GM19328 (cell line): ENCODE results near the gene HOOK1.
"Not testable (repeated sequence)": the region's sequence is repeated elsewhere in the genome, so short reads cannot be mapped to it uniquely, and the experiment has no call there.

Source experiments
- ATAC-seq: cut with Tn5 transposase; IDR thresholded peaks from one replicate; pipeline ENCODE4 v1.9.1; 2021; ENCODE audit warnings: mild to moderate bottlenecking, moderate library complexity; ENCODE audit not compliant: unreplicated experiment

HOOK1 gene

GRCh38 chr1:59819566-59820438, 5.1 kb downstream of the HOOK1 start:
- ATAC-seq: no peak

DNA sequence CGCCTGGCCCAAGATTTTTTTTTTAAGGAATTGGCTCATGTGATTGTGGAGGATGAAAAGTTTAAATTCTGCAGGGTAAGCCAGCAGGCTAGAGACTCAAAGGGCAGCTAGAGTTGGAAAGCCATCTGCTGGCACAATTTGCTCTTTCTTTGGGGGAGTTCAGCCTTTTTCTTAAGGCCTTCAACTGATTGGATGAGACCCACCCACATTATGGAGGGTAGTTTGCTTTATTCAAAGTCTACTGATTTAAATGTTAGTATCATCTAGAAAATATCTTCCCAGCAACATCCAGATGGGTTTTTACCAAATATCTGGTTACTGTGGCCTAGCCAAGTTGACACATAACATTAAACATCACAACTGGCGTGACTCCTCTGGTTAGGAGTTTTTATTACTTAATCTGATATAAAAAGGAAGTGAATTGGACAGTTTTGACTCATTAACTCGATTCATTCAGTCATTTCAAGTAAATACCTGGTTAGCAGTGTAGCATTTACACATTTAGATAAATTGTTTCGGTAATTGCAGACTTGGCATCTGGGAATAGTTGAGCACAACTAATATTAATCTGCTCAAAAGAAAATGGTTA, 12.4 kb downstream of the HOOK1 start:
- ATAC-seq: no peak

DNA sequence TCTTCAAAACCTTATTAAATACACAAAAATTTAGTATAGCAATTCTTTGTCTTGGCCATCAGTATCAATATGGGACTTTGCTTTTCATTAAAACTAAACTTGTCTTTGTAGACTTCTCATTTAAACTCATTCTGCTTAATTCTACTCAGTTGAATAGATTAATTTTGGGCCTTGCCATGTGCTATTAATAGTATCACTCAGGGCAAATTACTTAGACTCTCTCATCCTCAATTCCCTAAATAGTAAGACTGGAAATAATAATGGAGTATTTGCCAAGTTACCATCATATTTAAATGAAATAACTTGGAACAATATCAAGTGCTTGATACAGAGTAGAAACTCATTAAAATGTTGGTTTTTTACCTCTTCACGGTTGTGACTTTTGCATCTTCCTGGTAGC, 13.4 kb downstream of the HOOK1 start:
- ATAC-seq: no peak

GRCh38 chr1:59831529-59831928, 16.8 kb downstream of the HOOK1 start:
- no peak for ATAC-seq

DNA sequence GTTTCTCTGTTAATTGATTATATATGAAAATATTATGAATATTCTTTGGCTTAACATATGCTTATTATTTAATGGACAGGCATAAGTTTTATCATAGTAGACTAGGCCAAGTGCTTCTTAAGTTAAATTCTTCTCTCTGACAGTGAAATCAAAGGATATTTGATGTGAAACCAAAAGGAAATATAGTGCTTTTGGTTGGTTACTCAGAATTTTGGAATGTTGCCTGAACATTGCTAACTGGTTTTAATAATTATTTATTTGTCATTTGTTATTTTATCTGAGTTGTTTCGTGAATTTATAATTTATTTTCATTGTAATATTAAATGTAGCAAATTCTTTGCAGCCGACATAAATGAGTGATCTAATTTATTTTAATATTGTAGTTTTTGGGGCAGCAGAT, 18.3 kb downstream of the HOOK1 start:
- ATAC-seq: no peak

DNA sequence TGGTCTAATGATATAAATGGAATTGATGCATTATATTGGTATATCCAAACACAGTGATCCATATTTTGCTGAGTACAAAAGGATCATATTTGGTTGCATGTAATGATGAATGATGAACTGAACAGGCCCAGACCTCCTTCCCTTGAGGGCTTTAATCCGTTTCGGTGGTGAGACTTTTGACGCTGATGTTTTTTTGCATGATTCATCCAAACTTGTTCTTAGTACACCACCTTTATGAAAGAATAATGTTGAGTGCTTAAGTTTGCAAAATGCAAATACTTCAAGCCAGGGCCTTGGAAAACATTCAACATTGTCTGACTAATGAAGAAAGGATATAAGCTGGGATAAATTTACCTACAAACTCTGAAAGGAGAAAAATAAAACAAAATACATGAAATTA, 19.2 kb downstream of the HOOK1 start:
- no peak for ATAC-seq

DNA sequence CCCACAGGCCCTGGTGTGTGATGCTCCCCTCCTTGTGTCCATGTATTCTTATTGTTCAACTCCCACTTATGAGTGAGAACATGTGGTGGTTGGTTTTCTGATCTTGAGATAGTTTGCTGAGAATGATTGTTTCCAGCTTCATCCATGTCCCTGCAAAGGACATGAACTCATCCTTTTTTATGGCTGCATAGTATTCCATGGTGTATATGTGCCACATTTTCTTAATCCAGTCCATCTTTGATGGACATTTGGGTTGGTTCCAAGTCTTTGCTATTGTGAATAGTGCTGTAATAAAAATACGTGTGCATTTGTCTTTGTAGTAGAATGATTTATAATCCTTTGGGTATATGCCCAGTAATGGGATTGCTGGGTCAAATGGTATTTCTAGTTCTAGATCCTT, 23.1 kb downstream of the HOOK1 start:
- not testable (repeated sequence) for ATAC-seq

DNA sequence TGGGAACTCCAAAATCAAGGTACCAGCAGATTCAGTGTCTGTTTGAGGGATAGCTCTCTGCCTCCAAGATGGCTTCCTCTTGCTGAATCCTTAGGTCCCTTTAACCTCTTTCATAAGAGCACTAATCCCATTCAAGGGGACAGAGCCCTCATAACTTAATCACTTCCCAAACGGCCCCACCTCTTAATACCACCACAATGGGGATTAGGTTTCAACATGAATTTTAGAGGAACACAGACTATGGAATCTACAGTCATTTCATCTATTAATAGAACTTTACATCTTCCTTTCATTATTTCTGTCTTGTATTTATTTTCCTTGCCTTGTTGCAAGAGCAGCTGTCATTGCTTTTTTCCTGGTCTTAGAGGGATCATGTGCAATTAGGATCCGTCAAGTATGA, 30.3 kb downstream of the HOOK1 start:
- ATAC-seq: no peak

GRCh38 chr1:59846209-59846894, 31.6 kb downstream of the HOOK1 start:
- no peak for ATAC-seq

DNA sequence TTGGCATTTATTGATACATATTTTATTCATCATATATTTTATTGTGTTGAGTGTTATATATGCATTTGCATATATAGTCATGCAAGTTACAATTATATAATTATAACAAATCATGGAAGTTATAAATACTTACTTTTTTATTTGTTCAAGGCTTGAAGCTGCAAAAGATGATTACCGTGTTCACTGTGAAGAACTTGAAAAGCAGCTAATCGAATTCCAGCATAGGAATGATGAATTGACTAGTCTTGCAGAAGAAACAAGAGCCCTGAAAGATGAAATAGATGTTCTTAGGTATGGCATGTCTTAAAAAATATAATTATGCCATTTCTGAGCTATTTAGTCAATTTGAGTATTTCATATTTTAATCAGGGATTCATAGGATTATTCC, 32.1 kb downstream of the HOOK1 start:
- no peak for ATAC-seq

GRCh38 chr1:59852117-59852516, 37.4 kb downstream of the HOOK1 start:
- no peak for ATAC-seq

GRCh38 chr1:59855297-59855696, 40.5 kb downstream of the HOOK1 start:
- ATAC-seq: not testable (repeated sequence)

GRCh38 chr1:59856725-59857338, 42.1 kb downstream of the HOOK1 start:
- ATAC-seq: no peak

DNA sequence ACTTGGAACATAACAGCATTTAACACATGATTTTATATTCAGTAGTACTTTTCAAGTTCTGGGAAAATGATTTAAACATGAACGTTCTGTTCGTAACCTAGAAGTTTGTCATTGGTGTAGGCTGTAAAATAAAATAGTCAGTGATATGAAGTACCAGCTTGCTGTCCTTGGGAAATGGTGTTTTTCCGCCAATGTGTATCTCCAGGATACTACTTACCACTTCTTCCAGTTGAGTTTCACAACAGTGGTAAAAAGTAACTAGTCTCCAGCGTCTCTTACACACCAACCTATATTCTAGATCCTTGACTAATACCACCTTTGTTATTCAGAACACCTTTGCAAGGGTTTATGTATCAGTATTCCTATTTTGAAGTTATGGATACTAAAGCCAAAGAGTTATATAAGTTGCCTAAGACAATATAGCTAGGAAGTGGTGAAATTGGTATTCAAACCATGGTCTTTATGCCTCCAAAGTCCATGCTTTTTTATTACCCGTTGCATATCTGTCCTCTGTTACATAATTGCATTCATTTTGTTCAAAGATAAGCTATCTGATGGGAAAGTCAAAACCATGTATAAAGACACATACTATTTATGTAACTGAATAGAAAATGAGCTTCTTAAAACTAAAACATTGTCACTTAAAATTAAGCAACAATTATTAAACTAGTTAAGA, 43.1 kb downstream of the HOOK1 start:
- no peak for ATAC-seq

DNA sequence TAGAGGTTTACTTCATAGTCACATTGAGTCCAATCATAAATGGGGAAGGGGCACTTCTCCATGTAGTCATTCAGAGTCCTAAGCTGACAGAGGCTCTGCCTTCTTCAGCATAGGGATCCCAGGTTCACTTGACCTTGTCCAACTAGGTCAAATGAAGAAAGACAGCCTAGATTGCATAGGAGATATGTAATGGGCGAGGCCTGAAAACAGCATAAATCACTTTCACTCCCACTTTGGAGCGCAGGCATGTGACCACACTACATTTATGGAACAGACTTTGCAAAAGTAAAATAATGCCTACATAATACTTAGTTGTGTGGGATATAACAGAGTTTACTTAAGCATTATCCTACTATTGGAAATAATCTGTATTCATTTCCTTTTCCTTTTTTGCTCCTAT, 51.7 kb downstream of the HOOK1 start:
- no peak for ATAC-seq

- ATAC-seq: no peak
Measured at GRCh38 chr1:59871746-59872145, 57.0 kb downstream of the HOOK1 start.

GRCh38 chr1:59877108-59877682, 62.4 kb downstream of the HOOK1 start:
- ATAC-seq: no peak

DNA sequence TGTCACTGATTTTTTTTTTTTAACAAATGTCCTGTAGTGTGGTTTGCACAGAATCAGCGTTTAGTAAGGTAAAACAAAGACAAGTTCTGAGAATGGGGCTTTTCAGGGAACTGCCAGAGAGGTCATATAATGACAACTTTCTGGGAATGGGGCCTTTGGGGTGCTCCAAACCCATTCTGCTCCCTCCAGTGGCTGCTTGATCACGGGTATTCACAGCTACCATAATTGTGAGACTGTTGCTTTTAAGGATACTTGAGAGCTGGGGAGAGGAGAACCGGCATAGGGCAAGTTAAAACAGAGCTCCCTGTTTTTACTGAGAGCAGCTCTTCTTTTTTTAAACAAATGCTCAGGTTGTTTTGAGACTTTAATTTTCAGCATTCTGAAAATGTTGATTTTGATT, 63.6 kb downstream of the HOOK1 start:
- ATAC-seq: no peak

DNA sequence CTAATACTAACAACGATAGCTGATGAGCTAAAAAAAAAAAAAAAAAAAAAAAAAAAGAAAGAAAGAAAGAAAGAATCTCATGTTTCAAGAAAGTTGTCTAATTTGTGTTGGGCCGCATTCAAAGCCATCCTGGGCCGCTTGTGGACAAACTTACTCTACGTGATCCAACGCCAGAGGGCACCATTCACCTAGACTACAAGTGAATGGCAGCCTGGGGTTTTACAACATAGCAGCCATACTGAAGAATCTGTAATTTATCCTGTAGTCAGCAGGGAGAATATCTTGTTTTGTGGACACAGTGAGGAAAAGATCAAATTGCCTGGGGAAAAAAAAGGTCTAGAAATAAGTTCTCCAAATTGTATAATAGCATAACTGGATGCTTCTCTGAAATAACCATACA, 64.8 kb downstream of the HOOK1 start:
- ATAC-seq: peak; percentile 60

- ATAC-seq: peak; percentile 14
Measured at GRCh38 chr1:59879996-59880505, 65.3 kb downstream of the HOOK1 start.
